AG04450 (cell line): ENCODE results near the gene FXN. TPM values are rescaled to one million over a fixed set of nuclear protein-coding genes. Genes with fewer than 3 reads are reported as not detected.
"Not testable (repeated sequence)": the region's sequence is repeated elsewhere in the genome, so short reads cannot be mapped to it uniquely, and the experiment has no call there.

Source experiments
- CTCF ChIA-PET: fragments of 300-600, 350-600 bp; formaldehyde crosslinking; extraction: SDS; loops from one replicate; lab custom pipeline; 2022; ENCODE audit warnings: antibody characterized with exemption, inconsistent platforms; lab: Charles Lee
- POLR2A ChIA-PET: fragments of 350-600 bp; formaldehyde crosslinking; extraction: SDS; loops from one replicate; lab custom pipeline; 2021; ENCODE audit warnings: antibody characterized with exemption, inconsistent platforms; lab: Yijun Ruan, JAX
- DNase-seq: peaks from one replicate; pipeline ENCODE4 v3.0.0-alpha.2; 2011; ENCODE audit warnings: low read depth, low spot score
- H3K27ac ChIP-seq: one replicate; pipeline ENCODE4 v1.5.1; 2012; ENCODE audit warnings: low read depth, low read length, control low read depth
- H3K27me3 ChIP-seq: one replicate; pipeline ENCODE4 v1.6.0; 2012; ENCODE audit warnings: low read length; ENCODE audit not compliant: control insufficient read depth, insufficient read depth
- H3K4me3 ChIP-seq: 2 replicates; pipeline ENCODE4 v1.5.1; 2011; ENCODE audit warnings: mild to moderate bottlenecking, low read depth, low read length, control low read depth
- H3K9me3 ChIP-seq: 2 replicates; pipeline ENCODE4 v1.5.1; 2012; ENCODE audit warnings: low read length; ENCODE audit not compliant: control insufficient read depth, insufficient read depth
- CTCF ChIP-seq: IDR thresholded peaks from 2 replicates; pipeline ENCODE4 v1.5.1; 2011; ENCODE audit warnings: low read depth, low read length, control low read depth, inconsistent platforms
- polyA plus RNA-seq: library from polyadenylated mRNA; depleted of rRNA; stranded (reverse); fragments of >200 nt; gene quantifications from 2 replicates; pipeline ENCODE4 v1.2.3, GENCODE V29; 2011

The FXN gene
- polyA plus RNA-seq, 1 experiment: 18.0 TPM

- Histone ChIP-seq H3K27ac (no peak overlapping the region), H3K27me3 (no peaks in the 10 kb centered on the region), H3K4me3 (no peak overlapping the region), H3K9me3 (no peaks in the 10 kb centered on the region)
- CTCF ChIA-PET: interaction anchor here (0.9 to 1.1 kb wide), 2 partner anchors 36 to 54 kb away, joined by 3 read pairs; partner anchors contain the start of gene FXN
- DNase-seq: no peak
- POLR2A ChIA-PET: no interaction called here
- TF ChIP-seq CTCF: no peak
Observed at GRCh38 chr9:69089491-69089890, 53.9 kb downstream of the FXN start.

GRCh38 chr9:69090140-69090750 is 54.7 kb downstream of the FXN start:
- POLR2A ChIA-PET: no interaction called here
- Histone ChIP-seq H3K9me3 (no peaks in the 10 kb centered on the region), H3K27ac (no peak overlapping the region), H3K4me3 (no peak overlapping the region), H3K27me3 (no peaks in the 10 kb centered on the region)
- DNase-seq: no peak
- no peak for TF ChIP-seq CTCF
- CTCF ChIA-PET: interaction anchor here (0.9 to 1.1 kb wide), 2 partner anchors 37 to 55 kb away, joined by 3 read pairs; partner anchors contain the start of gene FXN

GRCh38 chr9:69090946-69091345 is 55.4 kb downstream of the FXN start:
- no peak for TF ChIP-seq CTCF
- POLR2A ChIA-PET: no interaction called here
- Histone ChIP-seq H3K27me3 (no peaks in the 10 kb centered on the region), H3K4me3 (no peak overlapping the region), H3K27ac (no peak overlapping the region), H3K9me3 (no peaks in the 10 kb centered on the region)
- CTCF ChIA-PET: no interaction called here
- no peak for DNase-seq

- CTCF ChIA-PET: interaction anchor here (0.5 kb wide), 1 partner anchor 65 kb away, joined by 3 read pairs; no protein-coding TSS in a partner anchor
- no peak overlapping the region for H3K4me3 ChIP-seq
- DNase-seq: no peak
- no peaks in the 10 kb centered on the region for H3K9me3 ChIP-seq
- no peak for TF ChIP-seq CTCF
- H3K27ac ChIP-seq: no peak overlapping the region
- POLR2A ChIA-PET: no interaction called here
- H3K27me3 ChIP-seq: no peaks in the 10 kb centered on the region
Observed at GRCh38 chr9:69093471-69094103, 58.0 kb downstream of the FXN start.

- not testable (repeated sequence) for H3K4me3 ChIP-seq, H3K27me3 ChIP-seq, DNase-seq, H3K9me3 ChIP-seq, H3K27ac ChIP-seq
- ChIA-PET CTCF (interaction anchor here (1.3 kb wide), 1 partner anchor 86 kb away, joined by 3 read pairs; no protein-coding TSS in a partner anchor), POLR2A (interaction anchor here (0.6 kb wide), 1 partner anchor 64 kb away, joined by 4 read pairs; no protein-coding TSS in a partner anchor)
Observed at GRCh38 chr9:69094361-69095135, 59.0 kb downstream of the FXN start.
